Heart left ventricle (tissue), 13 donors: ENCODE results near the gene FAM241A.
"Not testable (repeated sequence)": the region's sequence is repeated elsewhere in the genome, so short reads cannot be mapped to it uniquely, and the experiment has no call there.

ENCODE experiments used
- CTCF ChIP-seq, 12 donors: fragments of 200-600 bp; sonication (generic) in 4 of 12; IDR thresholded peaks; one replicate each; pipeline versions ENCODE4 v1.5.0 to v1.8.0; 2018 to 2022; ENCODE audit warnings: antibody characterized with exemption in 12 of 12, mild to moderate bottlenecking in 5 of 12
- POLR2A ChIP-seq, 2 donors: fragments of 450-650 bp; IDR thresholded peaks; one replicate each; pipeline ENCODE4 v1.6.1; 2017; ENCODE audit warnings: antibody characterized with exemption in 2 of 2, mild to moderate bottlenecking in 2 of 2, moderate library complexity in 2 of 2
- donor health status: ischemic (EF 13 %, LVEDD 7.1; RV severe dilation, severe dysfunction).
- donor health status: DM: no; HTN: yes; CAD: no.
- donor health status: DM: no; HTN: no; CAD: no.
- donor health status: ischemic (EF 25% LVEDD 6.9; RV normal size, moderate dysfunction).
- donor health status: ischemic (EF 25% LVEDD 5.7; RV mildly dilated, moderate dysfunction).
- donor health status: ischemic (EF 35%, LVEDD 5.7; RV mildly dilated, moderate dysfunction).
- donor health status: nonischemic (EF 11% LVEDD 7.7; RV severe dilation, severe dysfunction).
- donor health status: DM: yes; HTN: yes; CAD: no.
- donor health status: PGD.
- donor health status: ischemic (EF 29% LVEDD 5.4; RV normal size, mild dysfunction).
- donor health status: nonischemic (EF 23%, LVEDD 6.1; RV moderate dilation, normal function).

- TF ChIP-seq POLR2A, CTCF (IDR thresholded peaks at IDR 0.05): not testable (repeated sequence)
These were observed 33.5 kb downstream of the FAM241A start for GRCh38 chr4:112178741-112179140.
